Activated CD8-positive, alpha-beta T cell treated with anti-CD3 and anti-CD28 coated beads, Interleukin-2, amount 10 ng/mL, durations not matched to agents 7 days and 5 days (primary cell): ENCODE results near the gene ZMIZ1. TPM values are rescaled to one million over a fixed set of nuclear protein-coding genes. Genes with fewer than 3 reads are reported as not detected.

ENCODE experiments used
- ATAC-seq: fragments of 150-1000 bp; cut with Tn5 transposase; one replicate; pipeline ENCODE4 v1.10.0; 2021; ENCODE audit warnings: moderate library complexity
- CTCF ChIA-PET: fragments of 350-600 bp; sonication (Branson Sonifier 250); formaldehyde crosslinking; loops from one replicate; lab custom pipeline; 2021; ENCODE audit warnings: antibody characterized with exemption; lab: Charles Lee
- POLR2A ChIA-PET: fragments of 350-600 bp; sonication (Branson Sonifier 250); formaldehyde crosslinking; loops from one replicate; lab custom pipeline; 2021; ENCODE audit warnings: antibody characterized with exemption; lab: Charles Lee
- DNase-seq: peaks from one replicate; pipeline ENCODE4 v3.0.0-alpha.2; 2020
- H3K27ac Mint-ChIP-seq: one replicate; pipeline ENCODE4 v1.8.0; 2021; ENCODE audit warnings: mild to moderate bottlenecking, mixed read lengths
- H3K27me3 Mint-ChIP-seq: one replicate; pipeline ENCODE4 v1.8.0; 2021; ENCODE audit warnings: low read depth, mixed read lengths
- H3K36me3 Mint-ChIP-seq: one replicate; pipeline ENCODE4 v1.8.0; 2021; ENCODE audit warnings: low read depth, mixed read lengths
- H3K4me1 Mint-ChIP-seq: one replicate; pipeline ENCODE4 v1.8.0; 2021; ENCODE audit warnings: low read depth, mixed read lengths
- H3K4me3 Mint-ChIP-seq: one replicate; pipeline ENCODE4 v1.8.0; 2021; ENCODE audit warnings: mild to moderate bottlenecking, mixed read lengths
- H3K9me3 Mint-ChIP-seq: one replicate; pipeline ENCODE4 v1.8.0; 2022; ENCODE audit warnings: mixed read lengths; ENCODE audit not compliant: insufficient read depth
- total RNA-seq, 2 experiments: library from RNA; stranded (reverse); gene quantifications; one replicate each; pipeline ENCODE4 v1.2.3, GENCODE V29; 2021

The ZMIZ1 gene
- total RNA-seq, 2 experiments from 2014 or later, result 39.9 to 40.6 TPM

GRCh38 chr10:79209831-79210230 lies 141.1 kb downstream of the ZMIZ1 start:
- H3K4me1 Mint-ChIP-seq, result no peaks in the 10 kb centered on the region
- no peak for ATAC-seq
- no peaks in the 10 kb centered on the region for H3K27me3 Mint-ChIP-seq
- CTCF ChIA-PET, result no interaction called here
- no peak overlapping the region for H3K27ac Mint-ChIP-seq
- no peaks in the 10 kb centered on the region for H3K36me3 Mint-ChIP-seq
- no peaks in the 10 kb centered on the region for H3K9me3 Mint-ChIP-seq
- H3K4me3 Mint-ChIP-seq, result no peak overlapping the region
- POLR2A ChIA-PET, result no interaction called here
- DNase-seq, result no peak

- Mint-ChIP-seq H3K4me3 (no peak overlapping the region), H3K27me3 (no peaks in the 10 kb centered on the region), H3K27ac (no peak overlapping the region), H3K36me3 (no peaks in the 10 kb centered on the region), H3K9me3 (no peaks in the 10 kb centered on the region), H3K4me1 (no peaks in the 10 kb centered on the region)
- ATAC-seq (no peak), DNase-seq (no peak)
- ChIA-PET POLR2A (no interaction called here), CTCF (no interaction called here)
These were observed 141.9 kb downstream of the ZMIZ1 start for GRCh38 chr10:79210672-79211071.

GRCh38 chr10:79211616-79212015 lies 142.8 kb downstream of the ZMIZ1 start:
- no peak overlapping the region for H3K4me3 Mint-ChIP-seq
- no peaks in the 10 kb centered on the region for H3K9me3 Mint-ChIP-seq
- H3K27ac Mint-ChIP-seq, result no peak overlapping the region
- no peak for ATAC-seq
- H3K4me1 Mint-ChIP-seq, result no peaks in the 10 kb centered on the region
- no peaks in the 10 kb centered on the region for H3K36me3 Mint-ChIP-seq
- no peak for DNase-seq
- ChIA-PET CTCF (no interaction called here), POLR2A (no interaction called here)
- no peaks in the 10 kb centered on the region for H3K27me3 Mint-ChIP-seq

GRCh38 chr10:79215531-79215930 lies 146.8 kb downstream of the ZMIZ1 start:
- no peaks in the 10 kb centered on the region for H3K4me1 Mint-ChIP-seq
- POLR2A ChIA-PET, result no interaction called here
- CTCF ChIA-PET, result no interaction called here
- no peaks in the 10 kb centered on the region for H3K9me3 Mint-ChIP-seq
- no peaks in the 10 kb centered on the region for H3K36me3 Mint-ChIP-seq
- DNase-seq (no peak), ATAC-seq (no peak)
- H3K27me3 Mint-ChIP-seq, result no peaks in the 10 kb centered on the region
- no peak overlapping the region for H3K4me3 Mint-ChIP-seq
- no peak overlapping the region for H3K27ac Mint-ChIP-seq

- Mint-ChIP-seq H3K4me3 (no peak overlapping the region), H3K36me3 (no peaks in the 10 kb centered on the region), H3K27me3 (no peaks in the 10 kb centered on the region), H3K27ac (no peak overlapping the region), H3K4me1 (no peaks in the 10 kb centered on the region), H3K9me3 (no peaks in the 10 kb centered on the region)
- DNase-seq (no peak), ATAC-seq (no peak)
- ChIA-PET POLR2A (no interaction called here), CTCF (no interaction called here)
These were observed 150.7 kb downstream of the ZMIZ1 start for GRCh38 chr10:79219322-79219957.

GRCh38 chr10:79220307-79220706 lies 151.5 kb downstream of the ZMIZ1 start:
- no peaks in the 10 kb centered on the region for H3K9me3 Mint-ChIP-seq
- no peak for DNase-seq
- no peaks in the 10 kb centered on the region for H3K4me1 Mint-ChIP-seq
- ChIA-PET POLR2A (no interaction called here), CTCF (no interaction called here)
- no peak for ATAC-seq
- no peak overlapping the region for H3K27ac Mint-ChIP-seq
- no peak overlapping the region for H3K4me3 Mint-ChIP-seq
- no peaks in the 10 kb centered on the region for H3K36me3 Mint-ChIP-seq
- H3K27me3 Mint-ChIP-seq, result no peaks in the 10 kb centered on the region

- no peak overlapping the region for H3K4me3 Mint-ChIP-seq
- ATAC-seq (no peak), DNase-seq (no peak)
- CTCF ChIA-PET, result no interaction called here
- no peaks in the 10 kb centered on the region for H3K9me3 Mint-ChIP-seq
- H3K27ac Mint-ChIP-seq, result no peak overlapping the region
- no peaks in the 10 kb centered on the region for H3K27me3 Mint-ChIP-seq
- H3K36me3 Mint-ChIP-seq, result no peaks in the 10 kb centered on the region
- no peaks in the 10 kb centered on the region for H3K4me1 Mint-ChIP-seq
- POLR2A ChIA-PET, result no interaction called here
These were observed 152.6 kb downstream of the ZMIZ1 start for GRCh38 chr10:79221110-79222051.

- ChIA-PET CTCF (no interaction called here), POLR2A (no interaction called here)
- DNase-seq, result no peak
These were observed 153.4 kb downstream of the ZMIZ1 start for GRCh38 chr10:79222186-79222585.

GRCh38 chr10:79223091-79224048 lies 154.6 kb downstream of the ZMIZ1 start:
- H3K4me3 Mint-ChIP-seq, result no peak overlapping the region
- CTCF ChIA-PET, result no interaction called here

More at GRCh38 chr10:79222186-79222585, 153.4 kb downstream of the ZMIZ1 start:
- Mint-ChIP-seq H3K27ac (no peak overlapping the region), H3K4me3 (no peak overlapping the region), H3K27me3 (no peaks in the 10 kb centered on the region), H3K4me1 (no peaks in the 10 kb centered on the region), H3K9me3 (no peaks in the 10 kb centered on the region), H3K36me3 (no peaks in the 10 kb centered on the region)
- ATAC-seq, result no peak

GRCh38 chr10:79224263-79224949 lies 155.6 kb downstream of the ZMIZ1 start:
- Mint-ChIP-seq H3K36me3 (no peaks in the 10 kb centered on the region), H3K27me3 (no peaks in the 10 kb centered on the region), H3K27ac (no peak overlapping the region), H3K4me3 (no peak overlapping the region), H3K9me3 (no peaks in the 10 kb centered on the region), H3K4me1 (no peaks in the 10 kb centered on the region)
- CTCF ChIA-PET, result no interaction called here
- POLR2A ChIA-PET, result no interaction called here
- ATAC-seq (no peak), DNase-seq (no peak)

More at GRCh38 chr10:79223091-79224048, 154.6 kb downstream of the ZMIZ1 start:
- POLR2A ChIA-PET, result no interaction called here
- Mint-ChIP-seq H3K36me3 (no peaks in the 10 kb centered on the region), H3K4me1 (no peaks in the 10 kb centered on the region), H3K27me3 (no peaks in the 10 kb centered on the region), H3K27ac (no peak overlapping the region), H3K9me3 (no peaks in the 10 kb centered on the region)
- ATAC-seq (no peak), DNase-seq (no peak)

GRCh38 chr10:79224992-79225391 lies 156.2 kb downstream of the ZMIZ1 start:
- DNase-seq, result no peak
- ChIA-PET CTCF (no interaction called here), POLR2A (no interaction called here)
- ATAC-seq, result no peak
- no peak overlapping the region for H3K27ac Mint-ChIP-seq
- H3K4me3 Mint-ChIP-seq, result no peak overlapping the region
- H3K27me3 Mint-ChIP-seq, result no peaks in the 10 kb centered on the region
- no peaks in the 10 kb centered on the region for H3K9me3 Mint-ChIP-seq
- H3K4me1 Mint-ChIP-seq, result no peaks in the 10 kb centered on the region
- H3K36me3 Mint-ChIP-seq, result no peaks in the 10 kb centered on the region
